ENCODE data around the gene VPS51. TPM values are rescaled to one million over a fixed set of nuclear protein-coding genes. Genes with fewer than 3 reads are reported as not detected.

The VPS51 gene
- total RNA-seq, 3 donors from 2014 or later (not counting 1 experiment from before 2014, with no cell fraction given) = 180 to 197 (median 184) TPM

DNA sequence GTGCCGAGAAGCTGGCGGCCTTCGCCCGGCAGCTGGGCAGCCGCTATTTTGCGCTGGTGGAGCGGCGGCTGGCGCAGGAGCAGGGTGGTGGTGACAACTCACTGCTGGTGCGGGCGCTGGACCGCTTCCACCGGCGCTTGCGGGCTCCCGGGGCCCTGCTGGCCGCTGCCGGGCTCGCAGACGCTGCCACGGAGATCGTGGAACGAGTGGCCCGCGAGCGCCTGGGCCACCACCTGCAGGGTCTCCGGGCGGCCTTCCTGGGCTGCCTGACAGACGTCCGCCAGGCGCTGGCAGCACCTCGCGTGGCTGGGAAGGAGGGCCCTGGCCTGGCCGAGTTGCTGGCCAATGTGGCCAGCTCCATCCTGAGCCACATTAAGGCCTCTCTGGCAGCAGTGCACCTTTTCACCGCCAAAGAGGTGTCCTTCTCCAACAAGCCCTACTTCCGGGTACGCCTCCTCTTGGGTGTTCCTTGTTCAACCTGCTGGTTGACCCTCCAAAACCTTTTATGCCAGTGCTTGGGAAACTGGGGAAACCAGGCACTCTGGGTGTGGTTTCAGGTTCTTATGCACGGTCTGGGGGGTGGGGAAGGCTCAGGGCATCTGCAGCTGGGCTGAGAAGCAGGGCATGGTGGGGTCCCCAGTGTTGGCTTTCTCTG, 12.6 kb downstream of the VPS51 start:
- DNase-seq (no peak), ATAC-seq (no peak)
- Histone ChIP-seq H3K36me3 (ENCODE audit: control insufficient read depth, insufficient read depth, low read length) (peaks cover 17% of the 10 kb centered on the region), H3K4me1 (ENCODE audit: control insufficient read depth, insufficient read depth, low read length) (peaks cover 37% of the 10 kb centered on the region), H3K4me3 (ENCODE audit: low read length) (no peak overlapping the region), H3K9me3 (ENCODE audit: control insufficient read depth, insufficient read depth, low read length) (no peaks in the 10 kb centered on the region), H3K27ac (ENCODE audit: low read length) (no peak overlapping the region), H3K27me3 (ENCODE audit: control insufficient read depth, insufficient read depth, low read length) (no peaks in the 10 kb centered on the region)
- Mint-ChIP-seq H3K36me3 (no peaks in the 10 kb centered on the region), H3K9me3 (no peaks in the 10 kb centered on the region), H3K4me3 (no peak overlapping the region), H3K4me1 (peaks cover 34 to 47% of the 10 kb centered on the region in 2 donors), H3K27me3 (ENCODE audit: low read depth in 2 of 2) (no peaks in the 10 kb centered on the region), H3K27ac (no peak overlapping the region)
- WGBS (ENCODE audit: insufficient coverage) = 95% methylated on average over 38 of the region's 38 CpGs
- TF ChIP-seq, protein P1, sequence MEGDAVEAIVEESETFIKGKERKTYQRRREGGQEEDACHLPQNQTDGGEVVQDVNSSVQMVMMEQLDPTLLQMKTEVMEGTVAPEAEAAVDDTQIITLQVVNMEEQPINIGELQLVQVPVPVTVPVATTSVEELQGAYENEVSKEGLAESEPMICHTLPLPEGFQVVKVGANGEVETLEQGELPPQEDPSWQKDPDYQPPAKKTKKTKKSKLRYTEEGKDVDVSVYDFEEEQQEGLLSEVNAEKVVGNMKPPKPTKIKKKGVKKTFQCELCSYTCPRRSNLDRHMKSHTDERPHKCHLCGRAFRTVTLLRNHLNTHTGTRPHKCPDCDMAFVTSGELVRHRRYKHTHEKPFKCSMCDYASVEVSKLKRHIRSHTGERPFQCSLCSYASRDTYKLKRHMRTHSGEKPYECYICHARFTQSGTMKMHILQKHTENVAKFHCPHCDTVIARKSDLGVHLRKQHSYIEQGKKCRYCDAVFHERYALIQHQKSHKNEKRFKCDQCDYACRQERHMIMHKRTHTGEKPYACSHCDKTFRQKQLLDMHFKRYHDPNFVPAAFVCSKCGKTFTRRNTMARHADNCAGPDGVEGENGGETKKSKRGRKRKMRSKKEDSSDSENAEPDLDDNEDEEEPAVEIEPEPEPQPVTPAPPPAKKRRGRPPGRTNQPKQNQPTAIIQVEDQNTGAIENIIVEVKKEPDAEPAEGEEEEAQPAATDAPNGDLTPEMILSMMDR (IDR thresholded peaks at IDR 0.05) = no peak
- intact Hi-C loops (cut with micrococcal nuclease) = no loop called here

DNA sequence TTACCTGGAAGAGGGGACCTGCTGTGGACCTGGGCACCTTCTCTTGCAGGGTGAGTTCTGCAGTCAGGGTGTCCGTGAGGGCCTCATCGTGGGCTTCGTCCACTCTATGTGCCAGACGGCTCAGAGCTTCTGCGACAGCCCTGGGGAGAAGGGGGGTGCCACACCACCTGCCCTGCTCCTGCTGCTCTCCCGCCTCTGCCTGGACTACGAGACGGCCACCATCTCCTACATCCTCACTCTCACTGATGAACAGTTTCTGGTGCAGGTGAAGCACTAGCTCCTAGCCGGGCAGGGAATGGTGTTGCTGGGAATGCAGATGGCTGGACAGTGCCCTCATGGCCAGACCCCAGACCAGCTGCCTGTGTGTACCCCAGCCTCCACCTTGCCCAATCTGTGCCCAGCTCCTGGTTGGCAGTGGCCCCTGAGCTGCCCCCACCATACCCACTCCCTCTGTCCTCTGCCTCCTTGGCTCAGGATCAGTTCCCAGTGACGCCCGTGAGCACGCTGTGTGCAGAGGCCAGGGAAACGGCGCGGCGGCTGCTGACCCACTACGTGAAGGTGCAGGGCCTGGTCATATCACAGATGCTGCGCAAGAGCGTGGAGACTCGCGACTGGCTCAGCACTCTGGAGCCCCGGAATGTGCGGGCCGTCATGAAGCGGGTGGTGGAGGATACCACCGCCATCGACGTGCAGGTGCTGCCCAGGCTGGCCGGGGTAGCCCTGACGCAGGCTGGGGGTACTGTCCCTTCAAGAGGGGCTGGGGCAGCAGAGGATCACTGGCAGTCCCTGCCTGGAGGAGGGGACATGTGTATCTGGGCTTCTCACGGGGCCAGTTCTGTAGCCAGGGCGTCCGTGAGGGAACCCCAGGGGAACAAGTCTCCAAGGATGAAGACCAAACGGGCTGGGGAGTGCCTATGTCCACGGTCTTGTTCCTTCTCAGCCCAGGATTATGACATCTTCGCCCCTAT, 13.5 kb downstream of the VPS51 start:
- DNase-seq (peak in 1 of 2 donors; percentile 28), ATAC-seq (no peak)
- Mint-ChIP-seq H3K27me3 (ENCODE audit: low read depth in 2 of 2) (no peaks in the 10 kb centered on the region), H3K27ac (peak overlapping the region; percentile 91 to 97), H3K36me3 (no peaks in the 10 kb centered on the region), H3K4me1 (peaks cover 35 to 47% of the 10 kb centered on the region in 2 donors), H3K9me3 (no peaks in the 10 kb centered on the region), H3K4me3 (no peak overlapping the region)
- Histone ChIP-seq H3K27me3 (ENCODE audit: control insufficient read depth, insufficient read depth, low read length) (no peaks in the 10 kb centered on the region), H3K4me3 (ENCODE audit: low read length) (no peak overlapping the region), H3K27ac (ENCODE audit: low read length) (no peak overlapping the region), H3K4me1 (ENCODE audit: control insufficient read depth, insufficient read depth, low read length) (peaks cover 40% of the 10 kb centered on the region), H3K36me3 (ENCODE audit: control insufficient read depth, insufficient read depth, low read length) (peaks cover 17% of the 10 kb centered on the region), H3K9me3 (ENCODE audit: control insufficient read depth, insufficient read depth, low read length) (no peaks in the 10 kb centered on the region)
- WGBS (ENCODE audit: insufficient coverage) = 92% methylated on average over 34 of the region's 36 CpGs
- intact Hi-C loops (cut with micrococcal nuclease) = loop anchor here (2.0 to 10.0 kb wide), 6 partner anchors 13 to 335 kb away; partner anchors contain the start of genes CAPN1, SF1, SNX15 and VPS51
- TF ChIP-seq, protein P1 (IDR thresholded peaks at IDR 0.05) = no peak

DNA sequence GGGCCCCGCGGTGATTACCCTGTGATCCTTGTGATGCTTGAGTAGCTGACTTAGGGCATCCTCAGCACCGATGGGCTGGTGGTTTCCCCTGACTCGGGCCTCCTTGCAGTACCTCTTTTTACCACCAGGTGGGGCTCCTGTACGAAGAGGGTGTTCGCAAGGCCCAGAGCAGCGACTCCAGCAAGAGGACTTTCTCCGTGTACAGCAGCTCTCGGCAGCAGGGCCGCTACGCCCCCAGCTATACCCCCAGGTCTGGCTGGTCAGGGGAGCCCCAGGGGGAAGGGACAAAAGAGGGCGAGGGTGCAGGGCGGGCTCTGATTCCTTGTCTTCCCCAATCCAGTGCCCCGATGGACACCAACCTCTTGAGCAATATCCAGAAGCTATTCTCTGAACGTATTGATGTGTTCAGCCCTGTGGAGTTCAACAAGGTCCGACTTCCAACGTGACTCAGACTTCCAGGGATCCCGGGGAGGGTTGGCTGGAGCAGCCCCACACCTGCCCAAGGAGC, 14.4 kb downstream of the VPS51 start:
- H3K27ac ChIP-seq (ENCODE audit: low read length) = peak overlapping the region; percentile 53
- H3K9me3 ChIP-seq (ENCODE audit: control insufficient read depth, insufficient read depth, low read length) = no peaks in the 10 kb centered on the region
- H3K36me3 ChIP-seq (ENCODE audit: control insufficient read depth, insufficient read depth, low read length) = peaks cover 17% of the 10 kb centered on the region
- no peaks in the 10 kb centered on the region for H3K27me3 ChIP-seq (ENCODE audit: control insufficient read depth, insufficient read depth, low read length)
- H3K9me3 Mint-ChIP-seq = no peaks in the 10 kb centered on the region
- peaks cover 35 to 46% of the 10 kb centered on the region in 2 donors for H3K4me1 Mint-ChIP-seq
- TF ChIP-seq, protein P1 (IDR thresholded peaks at IDR 0.05) = peak; percentile 91
- H3K27me3 Mint-ChIP-seq (ENCODE audit: low read depth in 2 of 2) = no peaks in the 10 kb centered on the region
- ATAC-seq (peak; percentile 62 to 85 (median 71)), DNase-seq (peak; percentile 96 to 97)
- no peak overlapping the region for H3K4me3 ChIP-seq (ENCODE audit: low read length)
- H3K4me1 ChIP-seq (ENCODE audit: control insufficient read depth, insufficient read depth, low read length) = peaks cover 46% of the 10 kb centered on the region
- 18% methylated on average over 18 of the region's 18 CpGs for WGBS (ENCODE audit: insufficient coverage)
- H3K4me3 Mint-ChIP-seq = peak overlapping the region; percentile 53
- intact Hi-C loops (cut with micrococcal nuclease) = loop anchor here (2.0 to 10.0 kb wide), 6 partner anchors 14 to 336 kb away; partner anchors contain the start of genes CAPN1, SF1, SNX15 and VPS51
- no peaks in the 10 kb centered on the region for H3K36me3 Mint-ChIP-seq
- H3K27ac Mint-ChIP-seq = peak overlapping the region; percentile 91 to 97

Measured in natural killer cell (primary cell).